NCI-H748 (cell line): ENCODE results near the gene AIM2.
"Not testable (repeated sequence)": the region's sequence is repeated elsewhere in the genome, so short reads cannot be mapped to it uniquely, and the experiment has no call there.

ENCODE experiments used
- DNase-seq: peaks from one replicate; lab custom pipeline; 2025; ENCODE audit not compliant: unreplicated experiment; lab: John Stamatoyannopoulos, UW

Gene AIM2

GRCh38 chr1:159081626-159082025, 5.1 kb upstream of the AIM2 start:
- no peak for DNase-seq

- no peak for DNase-seq
Observed at GRCh38 chr1:159079525-159079924, 3.0 kb upstream of the AIM2 start.

GRCh38 chr1:159077120-159077961, 775 bp upstream of the AIM2 start:
- DNase-seq, result no peak

- DNase-seq, result peak; percentile 40
Observed at GRCh38 chr1:159071970-159072582, 4.5 kb downstream of the AIM2 start.

GRCh38 chr1:159068886-159069285, 7.7 kb downstream of the AIM2 start:
- no peak for DNase-seq

GRCh38 chr1:159067699-159068621, 8.6 kb downstream of the AIM2 start:
- DNase-seq, result no peak

- no peak for DNase-seq
Observed at GRCh38 chr1:159066108-159066507, 10.5 kb downstream of the AIM2 start.

GRCh38 chr1:159065106-159065505, 11.5 kb downstream of the AIM2 start:
- no peak for DNase-seq

GRCh38 chr1:159058751-159059150, 17.8 kb downstream of the AIM2 start:
- DNase-seq, result no peak

GRCh38 chr1:159056069-159056698, 20.4 kb downstream of the AIM2 start:
- DNase-seq, result no peak

GRCh38 chr1:159055181-159055641, 21.4 kb downstream of the AIM2 start:
- DNase-seq, result no peak

GRCh38 chr1:159054427-159054826, 22.1 kb downstream of the AIM2 start:
- DNase-seq, result no peak

- DNase-seq, result no peak
Observed at GRCh38 chr1:159051436-159051835, 25.1 kb downstream of the AIM2 start.

- DNase-seq, result not testable (repeated sequence)
Observed at GRCh38 chr1:159046486-159046885, 30.1 kb downstream of the AIM2 start.

- no peak for DNase-seq
Observed at GRCh38 chr1:159040893-159041724, 35.5 kb downstream of the AIM2 start.

GRCh38 chr1:159040206-159040605, 36.4 kb downstream of the AIM2 start:
- DNase-seq, result no peak

GRCh38 chr1:159030877-159031447, 45.6 kb downstream of the AIM2 start:
- no peak for DNase-seq

- DNase-seq, result no peak
Observed at GRCh38 chr1:159030311-159030710, 46.3 kb downstream of the AIM2 start.

GRCh38 chr1:159026841-159027240, 49.7 kb downstream of the AIM2 start:
- not testable (repeated sequence) for DNase-seq

GRCh38 chr1:159025043-159025442, 51.5 kb downstream of the AIM2 start:
- DNase-seq, result no peak
